IMR-90 (cell line): ENCODE results near the gene F3. TPM values are rescaled to one million over a fixed set of nuclear protein-coding genes. Genes with fewer than 3 reads are reported as not detected.

Experiments used
- ATAC-seq: fragments of 200-7000 bp; cut with Tn5 transposase; 2 replicates; pipeline ENCODE4 v1.9.1; 2020; ENCODE audit warnings: low read depth, mild to moderate bottlenecking, moderate library complexity
- BruUV-seq: library from RNA; stranded (reverse); fragments of 400-500 nt; replicated peaks from 2 replicates; lab custom pipeline; 2021; lab: Mats Ljungman, UMichigan
- CTCF ChIA-PET: fragments of 300-600 bp; formaldehyde crosslinking; extraction: SDS; loops from one replicate; lab custom pipeline; 2021; ENCODE audit warnings: antibody characterized with exemption; lab: Yijun Ruan, JAX
- POLR2A ChIA-PET: fragments of 300-600 bp; sonication (Branson Sonifier 250); formaldehyde crosslinking; loops from one replicate; lab custom pipeline; 2022; ENCODE audit warnings: antibody characterized with exemption; ENCODE audit not compliant: unreplicated experiment; lab: Charles Lee
- DNase-seq: peaks from one replicate; pipeline ENCODE4 v3.0.0; 2013
- H2AFZ ChIP-seq: replicated peaks from 2 replicates; pipeline ENCODE3; 2013; ENCODE audit warnings: low read length, mild to moderate bottlenecking; ENCODE audit not compliant: poor library complexity
- H2AK5ac ChIP-seq: 2 replicates; pipeline ENCODE4 v1.6.1; 2013; ENCODE audit warnings: low read depth, low read length, inconsistent platforms
- H2AK9ac ChIP-seq: replicated peaks from 2 replicates; pipeline ENCODE3; 2013; ENCODE audit warnings: mild to moderate bottlenecking, low read depth, low read length, moderate library complexity; ENCODE audit not compliant: poor library complexity
- H2BK120ac ChIP-seq: 2 replicates; pipeline ENCODE4 v1.6.1; 2013; ENCODE audit warnings: low read depth, low read length, inconsistent platforms
- H2BK15ac ChIP-seq: 3 replicates; pipeline ENCODE4 v1.6.1; 2013; ENCODE audit warnings: low read depth, low read length, inconsistent platforms
- H2BK20ac ChIP-seq: 2 replicates; pipeline ENCODE4 v1.6.1; 2013; ENCODE audit warnings: low read depth, mild to moderate bottlenecking, inconsistent platforms, low read length, moderate library complexity
- H2BK5ac ChIP-seq: 2 replicates; pipeline ENCODE4 v1.6.1; 2013; ENCODE audit warnings: mild to moderate bottlenecking, low read depth, low read length, inconsistent platforms; ENCODE audit not compliant: poor library complexity, severe bottlenecking
- H3K14ac ChIP-seq: replicated peaks from 2 replicates; pipeline ENCODE4 v1.6.1; 2013; ENCODE audit warnings: low read depth, low read length, inconsistent platforms
- H3K18ac ChIP-seq: 2 replicates; pipeline ENCODE4 v1.6.1; 2013; ENCODE audit warnings: low read depth, low read length, control low read depth
- H3K23ac ChIP-seq: 2 replicates; pipeline ENCODE4 v1.6.1; 2013; ENCODE audit warnings: low read depth, low read length, inconsistent platforms
- H3K27ac ChIP-seq: 2 replicates; pipeline ENCODE4 v1.5.1; 2013; ENCODE audit warnings: mild to moderate bottlenecking, control low read depth, low read length; ENCODE audit not compliant: insufficient read depth
- H3K27me3 ChIP-seq: 2 replicates; pipeline ENCODE4 v1.6.1; 2013; ENCODE audit warnings: low read length; ENCODE audit not compliant: control insufficient read depth, insufficient read depth
- H3K36me3 ChIP-seq: 2 replicates; pipeline ENCODE4 v1.6.1; 2013; ENCODE audit warnings: low read length, mixed read lengths; ENCODE audit not compliant: control insufficient read depth, insufficient read depth
- H3K4ac ChIP-seq: 2 replicates; pipeline ENCODE4 v1.6.1; 2013; ENCODE audit warnings: low read depth, low read length, inconsistent platforms
- H3K4me1 ChIP-seq: 2 replicates; pipeline ENCODE4 v1.6.1; 2013; ENCODE audit warnings: low read length, mixed read lengths; ENCODE audit not compliant: control insufficient read depth, insufficient read depth
- H3K4me2 ChIP-seq: 2 replicates; pipeline ENCODE4 v1.6.1; 2013; ENCODE audit warnings: low read depth, mild to moderate bottlenecking, control low read depth, low read length, moderate library complexity
- H3K4me3 ChIP-seq: 2 replicates; pipeline ENCODE4 v1.5.1; 2013; ENCODE audit warnings: low read depth, mild to moderate bottlenecking, control low read depth, low read length, moderate library complexity; ENCODE audit not compliant: insufficient read depth
- H3K56ac ChIP-seq: 2 replicates; pipeline ENCODE4 v1.6.1; 2013; ENCODE audit warnings: low read length, inconsistent platforms; ENCODE audit not compliant: insufficient read depth; ENCODE audit errors: extremely low read depth
- H3K79me1 ChIP-seq, 2 experiments: 2 replicates each; pipeline ENCODE4 v1.6.1; 2013; ENCODE audit warnings: low read length in 2 of 2, inconsistent platforms in 1 of 2, low read depth in 1 of 2
- H3K9ac ChIP-seq: 2 replicates; pipeline ENCODE4 v1.6.1; 2013; ENCODE audit warnings: low read depth, low read length, control low read depth
- H3K9me1 ChIP-seq: 2 replicates; pipeline ENCODE4 v1.6.1; 2013; ENCODE audit warnings: low read length, inconsistent platforms; ENCODE audit not compliant: insufficient read depth
- H3K9me3 ChIP-seq: 2 replicates; pipeline ENCODE4 v1.6.1; 2013; ENCODE audit warnings: low read length; ENCODE audit not compliant: control insufficient read depth, insufficient read depth
- H4K20me1 ChIP-seq: 2 replicates; pipeline ENCODE4 v1.6.1; 2013; ENCODE audit warnings: low read length, inconsistent platforms; ENCODE audit not compliant: insufficient read depth
- H4K5ac ChIP-seq: 2 replicates; pipeline ENCODE4 v1.6.1; 2013; ENCODE audit warnings: mild to moderate bottlenecking, low read depth, low read length, control low read depth
- H4K8ac ChIP-seq, 2 experiments: 2 replicates each; pipeline ENCODE4 v1.6.1; 2013; ENCODE audit warnings: low read depth in 2 of 2, low read length in 2 of 2, control low read depth in 1 of 2, inconsistent platforms in 1 of 2
- H4K91ac ChIP-seq: 2 replicates; pipeline ENCODE4 v1.6.1; 2013; ENCODE audit warnings: low read depth, low read length, inconsistent platforms; ENCODE audit not compliant: insufficient read depth
- CEBPB ChIP-seq: IDR thresholded peaks from 2 replicates; pipeline ENCODE4 v1.6.1; 2012; ENCODE audit warnings: low read depth, low read length, improper control_type of control experiment
- CHD1 ChIP-seq: IDR thresholded peaks from 2 replicates; pipeline ENCODE4 v1.6.1; 2012; ENCODE audit warnings: low read depth, low read length, improper control_type of control experiment
- FOS ChIP-seq: fragments of 150-350 bp; IDR thresholded peaks from 2 replicates; pipeline ENCODE4 v1.6.1; 2016; ENCODE audit warnings: low read depth, low read length
- MAFK ChIP-seq: IDR thresholded peaks from 2 replicates; pipeline ENCODE4 v1.6.1; 2012; ENCODE audit warnings: low read depth, low read length, improper control_type of control experiment
- MXI1 ChIP-seq: IDR thresholded peaks from 2 replicates; pipeline ENCODE4 v1.6.1; 2012; ENCODE audit warnings: low read depth, mild to moderate bottlenecking, low read length, moderate library complexity, borderline replicate concordance
- NFE2L2 ChIP-seq: fragments of 150-350 bp; IDR thresholded peaks from 2 replicates; pipeline ENCODE4 v1.6.1; 2016; ENCODE audit warnings: low read depth, mild to moderate bottlenecking, low read length
- POLR2A ChIP-seq: IDR thresholded peaks from 2 replicates; pipeline ENCODE4 v1.6.1; 2012; ENCODE audit warnings: mild to moderate bottlenecking, low read depth, low read length
- RCOR1 ChIP-seq: IDR thresholded peaks from 2 replicates; pipeline ENCODE4 v1.6.1; 2012; ENCODE audit warnings: mild to moderate bottlenecking, low read length, improper control_type of control experiment; ENCODE audit not compliant: insufficient replicate concordance
- RFX5 ChIP-seq: IDR thresholded peaks from 2 replicates; pipeline ENCODE4 v1.8.0; 2012; ENCODE audit warnings: low read depth, mild to moderate bottlenecking, low read length, moderate library complexity
- SMC3 ChIP-seq: fragments of 150-350 bp; IDR thresholded peaks from 2 replicates; pipeline ENCODE4 v1.6.1; 2016; ENCODE audit warnings: low read depth, mild to moderate bottlenecking, antibody characterized with exemption, low read length, moderate library complexity
- WGBS, 2 experiments: methylation state at CpG; one replicate each; pipeline versions ENCODE4 v1.1.5 to v1.1.7; 2013; ENCODE audit warnings: missing lambda C conversion rate in 2 of 2; ENCODE audit not compliant: insufficient read length in 1 of 2; ENCODE audit errors: extremely low coverage in 2 of 2; 5-methylcytosine and 5-hydroxymethylcytosine counted together
- dilution Hi-C: fragments of 300-500 bp; cut with HindIII; formaldehyde crosslinking; loops from one replicate; pipeline ENCODE4 v1.14.3; 2018; ENCODE audit warnings: low sequenced_read_pairs; ENCODE audit not compliant: unreplicated experiment
- in situ Hi-C: fragments of 300-500 bp; cut with MboI; formaldehyde crosslinking; loops from 3 replicates; pipeline ENCODE4 v1.14.3; 2019; ENCODE audit warnings: low sequenced_read_pairs, inconsistent platforms, mixed read lengths
- intact Hi-C: fragments of 100-400 bp; cut with micrococcal nuclease; formaldehyde crosslinking; loops from 2 replicates; pipeline ENCODE4 v1.10.0; 2022
- polyA plus RNA-seq, 3 experiments: library from polyadenylated mRNA; depleted of rRNA; stranded (reverse); fragments of >200 nt; gene quantifications; 2 replicates each; pipeline ENCODE4 v1.2.3, GENCODE V29; 2012; ENCODE audit warnings: low replicate concordance in 1 of 3
- total RNA-seq: library from RNA; depleted of rRNA; stranded (reverse); fragments of >200 nt; gene quantifications from 2 replicates; pipeline ENCODE4 v1.2.3, GENCODE V29; 2012
- TF ChIP-seq, protein P1 (sequence below): fragments of 150-350 bp; IDR thresholded peaks from 2 replicates; pipeline ENCODE4 v1.6.1; 2016; ENCODE audit warnings: low read depth, mild to moderate bottlenecking, low read length, moderate library complexity, borderline replicate concordance
- TF ChIP-seq, protein P2 (sequence below): conservative IDR thresholded peaks from 2 replicates; pipeline ENCODE4 v1.5.1; 2012; ENCODE audit warnings: mild to moderate bottlenecking, low read depth, low read length, improper control_type of control experiment
- TF ChIP-seq, protein P3 (sequence below): fragments of 150-350 bp; IDR thresholded peaks from 2 replicates; pipeline ENCODE4 v1.6.1; 2017; ENCODE audit warnings: mild to moderate bottlenecking, antibody characterized with exemption, low read length, low read depth

F3 gene
- total and polyA plus RNA-seq, 2 of the 4 experiments (the other 2 are of a cell fraction) = 75.6 to 126 TPM

DNA sequence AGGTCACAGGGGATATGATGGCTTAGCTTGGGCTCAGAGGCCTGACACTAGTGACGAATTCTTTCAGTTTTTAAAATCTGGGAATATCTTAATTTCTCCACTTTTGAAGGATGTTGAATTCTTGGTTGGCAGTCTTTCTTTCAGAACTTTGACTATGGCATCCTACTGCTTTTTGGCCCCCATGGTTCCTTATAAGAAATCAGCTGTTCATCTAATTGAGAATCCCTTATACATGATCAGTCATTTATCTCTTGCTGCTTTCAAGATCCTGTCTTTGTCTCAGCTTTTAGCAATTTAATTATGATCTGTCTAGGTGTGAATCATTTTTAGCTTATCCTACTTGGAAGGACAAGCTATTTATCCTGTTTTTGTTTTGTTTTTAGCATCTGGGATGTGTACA is 31.2 kb upstream of the F3 start:
- Histone ChIP-seq H4K8ac (no peak overlapping the region), H2BK15ac (no peak overlapping the region), H3K18ac (no peak overlapping the region), H4K91ac (no peak overlapping the region), H4K20me1 (no peaks in the 10 kb centered on the region), H3K79me1 (no peaks in the 10 kb centered on the region), H2AK5ac (no peak overlapping the region), H2BK120ac (no peak overlapping the region), H3K4me3 (no peak overlapping the region), H3K56ac (no peak overlapping the region), H4K5ac (no peak overlapping the region), H2AFZ (no peak overlapping the region), H3K27ac (no peak overlapping the region), H2BK20ac (no peak overlapping the region), H3K9me1 (no peaks in the 10 kb centered on the region), H2BK5ac (no peak overlapping the region), H3K36me3 (no peaks in the 10 kb centered on the region), H3K9me3 (peaks cover 15% of the 10 kb centered on the region), H3K4me1 (no peaks in the 10 kb centered on the region), H3K14ac (no peak overlapping the region), H3K9ac (no peak overlapping the region), H2AK9ac (no peak overlapping the region), H3K23ac (no peak overlapping the region), H3K4ac (no peak overlapping the region), H3K4me2 (no peak overlapping the region), H3K27me3 (no peaks in the 10 kb centered on the region)
- ChIA-PET POLR2A (no interaction called here), CTCF (no interaction called here)
- no TSS peak for BruUV-seq
- dilution Hi-C loops = no loop called here
- in situ Hi-C loops = no loop called here
- ATAC-seq = no peak
- intact Hi-C loops = no loop called here
- no peak for DNase-seq
- TF ChIP-seq POLR2A (no peak), RFX5 (no peak), NFE2L2 (no peak), MXI1 (no peak), CEBPB (no peak), MAFK (no peak), SMC3 (no peak), RCOR1 (no peak), FOS (no peak), CHD1 (no peak)
- TF ChIP-seq, protein P1, sequence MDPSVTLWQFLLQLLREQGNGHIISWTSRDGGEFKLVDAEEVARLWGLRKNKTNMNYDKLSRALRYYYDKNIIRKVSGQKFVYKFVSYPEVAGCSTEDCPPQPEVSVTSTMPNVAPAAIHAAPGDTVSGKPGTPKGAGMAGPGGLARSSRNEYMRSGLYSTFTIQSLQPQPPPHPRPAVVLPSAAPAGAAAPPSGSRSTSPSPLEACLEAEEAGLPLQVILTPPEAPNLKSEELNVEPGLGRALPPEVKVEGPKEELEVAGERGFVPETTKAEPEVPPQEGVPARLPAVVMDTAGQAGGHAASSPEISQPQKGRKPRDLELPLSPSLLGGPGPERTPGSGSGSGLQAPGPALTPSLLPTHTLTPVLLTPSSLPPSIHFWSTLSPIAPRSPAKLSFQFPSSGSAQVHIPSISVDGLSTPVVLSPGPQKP = no peak
- TF ChIP-seq, protein P2, sequence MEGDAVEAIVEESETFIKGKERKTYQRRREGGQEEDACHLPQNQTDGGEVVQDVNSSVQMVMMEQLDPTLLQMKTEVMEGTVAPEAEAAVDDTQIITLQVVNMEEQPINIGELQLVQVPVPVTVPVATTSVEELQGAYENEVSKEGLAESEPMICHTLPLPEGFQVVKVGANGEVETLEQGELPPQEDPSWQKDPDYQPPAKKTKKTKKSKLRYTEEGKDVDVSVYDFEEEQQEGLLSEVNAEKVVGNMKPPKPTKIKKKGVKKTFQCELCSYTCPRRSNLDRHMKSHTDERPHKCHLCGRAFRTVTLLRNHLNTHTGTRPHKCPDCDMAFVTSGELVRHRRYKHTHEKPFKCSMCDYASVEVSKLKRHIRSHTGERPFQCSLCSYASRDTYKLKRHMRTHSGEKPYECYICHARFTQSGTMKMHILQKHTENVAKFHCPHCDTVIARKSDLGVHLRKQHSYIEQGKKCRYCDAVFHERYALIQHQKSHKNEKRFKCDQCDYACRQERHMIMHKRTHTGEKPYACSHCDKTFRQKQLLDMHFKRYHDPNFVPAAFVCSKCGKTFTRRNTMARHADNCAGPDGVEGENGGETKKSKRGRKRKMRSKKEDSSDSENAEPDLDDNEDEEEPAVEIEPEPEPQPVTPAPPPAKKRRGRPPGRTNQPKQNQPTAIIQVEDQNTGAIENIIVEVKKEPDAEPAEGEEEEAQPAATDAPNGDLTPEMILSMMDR = no peak
- TF ChIP-seq, protein P3, sequence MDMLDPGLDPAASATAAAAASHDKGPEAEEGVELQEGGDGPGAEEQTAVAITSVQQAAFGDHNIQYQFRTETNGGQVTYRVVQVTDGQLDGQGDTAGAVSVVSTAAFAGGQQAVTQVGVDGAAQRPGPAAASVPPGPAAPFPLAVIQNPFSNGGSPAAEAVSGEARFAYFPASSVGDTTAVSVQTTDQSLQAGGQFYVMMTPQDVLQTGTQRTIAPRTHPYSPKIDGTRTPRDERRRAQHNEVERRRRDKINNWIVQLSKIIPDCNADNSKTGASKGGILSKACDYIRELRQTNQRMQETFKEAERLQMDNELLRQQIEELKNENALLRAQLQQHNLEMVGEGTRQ = no peak
- no CpG with 5 or more reads among the region's 1 CpG for WGBS, 2 experiments
